Panc1 (cell line): ENCODE data around the gene TRIM16. TPM values are rescaled to one million over a fixed set of nuclear protein-coding genes. Genes with fewer than 3 reads are reported as not detected.

Experiments used
- ATAC-seq: fragments of 200-7000 bp; cut with Tn5 transposase; 2 replicates; pipeline ENCODE4 v1.9.1; 2020; ENCODE audit warnings: mild to moderate bottlenecking, moderate library complexity
- BruUV-seq: library from RNA; stranded (reverse); fragments of 400-500 nt; replicated peaks from 2 replicates; lab custom pipeline; 2021; lab: Mats Ljungman, UMichigan
- CTCF ChIA-PET: fragments of 300-600 bp; sonication (Branson Sonifier 250); formaldehyde crosslinking; loops from one replicate; lab custom pipeline; 2022; ENCODE audit warnings: antibody characterized with exemption; lab: Charles Lee
- POLR2A ChIA-PET: fragments of 300-600 bp; sonication (Branson Sonifier 250); formaldehyde crosslinking; loops from one replicate; lab custom pipeline; 2022; ENCODE audit warnings: antibody characterized with exemption; lab: Charles Lee
- DNase-seq: peaks from one replicate; pipeline ENCODE4 v3.0.0-alpha.2; 2010; ENCODE audit warnings: low read depth, low spot score
- H3K27ac ChIP-seq: 2 replicates; pipeline ENCODE4 v1.5.1; 2011; ENCODE audit warnings: mild to moderate bottlenecking, low read length, inconsistent platforms
- H3K27me3 ChIP-seq: fragments of 200-500 bp; sonication (Bioruptor generic); 2 replicates; pipeline ENCODE4 v1.6.0; 2014; ENCODE audit warnings: low read length, inconsistent platforms; ENCODE audit not compliant: control insufficient read depth, insufficient read depth
- H3K36me3 ChIP-seq: fragments of 200-500 bp; sonication (Bioruptor generic); 2 replicates; pipeline ENCODE4 v1.5.1; 2014; ENCODE audit warnings: inconsistent platforms, mild to moderate bottlenecking, low read length, moderate library complexity; ENCODE audit not compliant: control insufficient read depth, insufficient read depth
- H3K4me1 ChIP-seq: 2 replicates; pipeline ENCODE4 v1.5.1; 2011; ENCODE audit warnings: inconsistent platforms, mild to moderate bottlenecking, low read length, moderate library complexity; ENCODE audit not compliant: control insufficient read depth, insufficient read depth
- H3K4me3 ChIP-seq, 2 experiments: 2 replicates each; pipeline ENCODE4 v1.5.1; 2011 to 2012; ENCODE audit warnings: low read depth in 2 of 2, low read length in 2 of 2, mild to moderate bottlenecking in 2 of 2, inconsistent platforms in 1 of 2, moderate library complexity in 1 of 2
- H3K9me3 ChIP-seq: fragments of 200-500 bp; sonication (Bioruptor generic); 2 replicates; pipeline ENCODE4 v1.5.1; 2014; ENCODE audit warnings: low read depth, mild to moderate bottlenecking, inconsistent platforms, low read length, moderate library complexity; ENCODE audit not compliant: control insufficient read depth, insufficient read depth
- CTCF ChIP-seq: fragments of 450-650 bp; IDR thresholded peaks from 2 replicates; pipeline ENCODE4 v1.5.1; 2017; ENCODE audit warnings: mild to moderate bottlenecking
- POLR2AphosphoS5 ChIP-seq: IDR thresholded peaks from 2 replicates; pipeline ENCODE4 v1.6.1; 2012; ENCODE audit warnings: mild to moderate bottlenecking, low read depth, low read length, moderate library complexity
- REST ChIP-seq, 2 experiments: IDR thresholded peaks; 2 replicates each; pipeline ENCODE4 v1.6.1; 2011 to 2012; ENCODE audit warnings: low read depth in 2 of 2, control low read depth in 1 of 2, low read length in 1 of 2, mild to moderate bottlenecking in 1 of 2, moderate library complexity in 1 of 2; ENCODE audit not compliant: insufficient read depth in 1 of 2
- SIN3A ChIP-seq: IDR thresholded peaks from 2 replicates; pipeline ENCODE4 v1.6.1; 2012; ENCODE audit warnings: low read depth, mild to moderate bottlenecking, low read length, moderate library complexity, borderline replicate concordance; ENCODE audit not compliant: insufficient read depth
- TCF7L2 ChIP-seq: IDR thresholded peaks from 2 replicates; pipeline ENCODE4 v1.6.1; 2011; ENCODE audit warnings: mild to moderate bottlenecking, low read depth, low read length, inconsistent platforms
- in situ Hi-C: cut with HindIII; loops from 2 replicates; pipeline ENCODE4 v1.10.0; 2016; ENCODE audit warnings: low sequenced_read_pairs, low pct_unique_long_range_greater_than_20kb
- intact Hi-C: fragments of 100-400 bp; cut with micrococcal nuclease; formaldehyde crosslinking; loops from one replicate; pipeline ENCODE4 v1.10.0; 2022; ENCODE audit not compliant: unreplicated experiment
- total RNA-seq: library from RNA; stranded (reverse); gene quantifications from one replicate; pipeline ENCODE4 v1.2.1, GENCODE V29; 2021; ENCODE audit not compliant: unreplicated experiment

Gene TRIM16
- total RNA-seq, 1 experiment from 2014 or later, result 31.7 TPM

GRCh38 chr17:15660077-15660476 is 24.0 kb downstream of the TRIM16 start:
- Histone ChIP-seq H3K4me3 (no peak overlapping the region), H3K27me3 (no peaks in the 10 kb centered on the region), H3K27ac (no peak overlapping the region), H3K9me3 (no peaks in the 10 kb centered on the region), H3K36me3 (peaks cover 2% of the 10 kb centered on the region; the same call in 1 of the 2 replicates), H3K4me1 (no peaks in the 10 kb centered on the region)
- intact Hi-C loops (no loop called here), in situ Hi-C loops (no loop called here)
- BruUV-seq, result no TSS peak
- DNase-seq (no peak), ATAC-seq (no peak)
- ChIA-PET CTCF (no interaction called here), POLR2A (no interaction called here)
- TF ChIP-seq REST (IDR thresholded peaks at IDR 0.05; ENCODE audit: insufficient read depth in 1 of 2, low read depth in 2 of 2, low read length in 1 of 2) (no peak), SIN3A (no peak), CTCF (no peak), TCF7L2 (no peak), POLR2AphosphoS5 (no peak)

GRCh38 chr17:15659663-15660062 is 24.4 kb downstream of the TRIM16 start:
- ChIA-PET CTCF (no interaction called here), POLR2A (no interaction called here)
- no peaks in the 10 kb centered on the region for H3K27me3 ChIP-seq
- no peak overlapping the region for H3K27ac ChIP-seq
- no peak overlapping the region for H3K4me3 ChIP-seq
- no peaks in the 10 kb centered on the region for H3K4me1 ChIP-seq
- H3K36me3 ChIP-seq, result peaks cover 2% of the 10 kb centered on the region; the same call in 1 of the 2 replicates
- no TSS peak for BruUV-seq
- ATAC-seq, result no peak
- no peak for TF ChIP-seq CTCF
- TF ChIP-seq TCF7L2, result no peak
- TF ChIP-seq SIN3A, result no peak
- TF ChIP-seq POLR2AphosphoS5, result no peak
- TF ChIP-seq REST (IDR thresholded peaks at IDR 0.05; ENCODE audit: insufficient read depth in 1 of 2, low read depth in 2 of 2, low read length in 1 of 2), result no peak
- in situ Hi-C loops (no loop called here), intact Hi-C loops (no loop called here)
- H3K9me3 ChIP-seq, result no peaks in the 10 kb centered on the region
- DNase-seq, result no peak
